B cell (primary cell): ENCODE measurements around the gene TUT4. TPM values are rescaled to one million over a fixed set of nuclear protein-coding genes. Genes with fewer than 3 reads are reported as not detected.

Source experiments
- ATAC-seq: fragments of 200-7000 bp; cut with Tn5 transposase; one replicate; pipeline ENCODE4 v1.10.0; 2021; ENCODE audit warnings: low read depth, mild to moderate bottlenecking, moderate number of reproducible peaks, moderate library complexity
- CTCF ChIA-PET: fragments of 350-600 bp; sonication (Branson Sonifier 250); formaldehyde crosslinking; loops from one replicate; lab custom pipeline; 2021; ENCODE audit warnings: antibody characterized with exemption, inconsistent platforms; lab: Charles Lee
- POLR2A ChIA-PET: fragments of 350-600 bp; sonication (Branson Sonifier 250); formaldehyde crosslinking; loops from one replicate; lab custom pipeline; 2021; ENCODE audit warnings: antibody characterized with exemption; lab: Charles Lee
- DNase-seq: peaks from one replicate; pipeline ENCODE4 v3.0.0; 2013
- H2AFZ ChIP-seq: 2 replicates; pipeline ENCODE4 v1.6.1; 2012; ENCODE audit warnings: mild to moderate bottlenecking, low read depth, low read length; ENCODE audit not compliant: insufficient read depth, poor library complexity, severe bottlenecking
- H3K27ac ChIP-seq, 2 donors: 1 replicate in 1 of 2; 2 replicates in 1 of 2; pipeline ENCODE4 v1.5.1; 2012 to 2013; ENCODE audit warnings: low read length in 2 of 2, mild to moderate bottlenecking in 2 of 2, moderate library complexity in 1 of 2
- H3K27me3 ChIP-seq, 4 experiments: fragments of 200-600 bp in 1 of 4; sonication (generic) in 1 of 4; replicated peaks in 1 of 4; 1 replicate in 2 of 4; 2 replicates in 2 of 4; pipeline versions ENCODE4 v1.6.1 to v1.7.0; 2013 to 2016; ENCODE audit warnings: low read length in 3 of 4, mild to moderate bottlenecking in 2 of 4, mixed read lengths in 1 of 4, moderate library complexity in 1 of 4; ENCODE audit not compliant: insufficient read depth in 4 of 4, control insufficient read depth in 3 of 4; ENCODE audit errors: control extremely low read depth in 1 of 4
- H3K36me3 ChIP-seq, 2 experiments: replicated peaks in 1 of 2; 1 replicate in 1 of 2; 2 replicates in 1 of 2; pipeline versions ENCODE4 v1.6.1 to v1.7.1; 2013; ENCODE audit warnings: low read length in 1 of 2; ENCODE audit not compliant: insufficient read depth in 2 of 2, control insufficient read depth in 1 of 2; ENCODE audit errors: control extremely low read depth in 1 of 2, extremely low read depth in 1 of 2
- H3K4me1 ChIP-seq, 2 donors: fragments of 200-600 bp in 1 of 2; sonication (generic) in 1 of 2; 1 replicate in 1 of 2; 2 replicates in 1 of 2; pipeline versions ENCODE4 v1.5.1 to v1.6.1; 2013 to 2017; ENCODE audit warnings: low read length in 2 of 2; ENCODE audit not compliant: control insufficient read depth in 2 of 2, insufficient read depth in 2 of 2
- H3K4me2 ChIP-seq: replicated peaks from 2 replicates; pipeline ENCODE3; 2012; ENCODE audit warnings: mild to moderate bottlenecking, low read depth, low read length; ENCODE audit not compliant: poor library complexity, severe bottlenecking
- H3K4me3 ChIP-seq, 5 experiments: fragments of 200-600 bp in 1 of 5; sonication (generic) in 1 of 5; 1 replicate in 3 of 5; 2 replicates in 2 of 5; pipeline versions ENCODE4 v1.5.1 to v1.7.0; 2011 to 2016; ENCODE audit warnings: low read length in 4 of 5, mild to moderate bottlenecking in 4 of 5, low read depth in 2 of 5, control low read depth in 1 of 5, moderate library complexity in 1 of 5; ENCODE audit not compliant: insufficient read depth in 1 of 5; ENCODE audit errors: control extremely low read depth in 1 of 5, extremely low read depth in 1 of 5
- H3K79me2 ChIP-seq: fragments of 200-600 bp; sonication (generic); one replicate; pipeline ENCODE4 v1.6.0; 2016; ENCODE audit warnings: low read length; ENCODE audit not compliant: control insufficient read depth, insufficient read depth
- H3K9ac ChIP-seq: fragments of 200-600 bp; sonication (generic); 2 replicates; pipeline ENCODE4 v1.6.1; 2017; ENCODE audit warnings: mild to moderate bottlenecking, low read length, moderate library complexity
- H3K9me3 ChIP-seq, 3 donors: one replicate each; pipeline versions ENCODE4 v1.6.1 to v1.7.1; 2013; ENCODE audit warnings: low read length in 2 of 3; ENCODE audit not compliant: control insufficient read depth in 2 of 3, insufficient read depth in 1 of 3; ENCODE audit errors: control extremely low read depth in 1 of 3
- H4K20me1 ChIP-seq: 2 replicates; pipeline ENCODE4 v1.6.0; 2012; ENCODE audit warnings: mild to moderate bottlenecking, low read length; ENCODE audit not compliant: insufficient read depth, control insufficient read depth, poor library complexity, severe bottlenecking
- H3K27ac Mint-ChIP-seq: one replicate; pipeline ENCODE4 v1.8.0; 2021; ENCODE audit warnings: mixed read lengths
- H3K27me3 Mint-ChIP-seq: one replicate; pipeline ENCODE4 v1.8.0; 2021; ENCODE audit warnings: mixed read lengths
- H3K4me1 Mint-ChIP-seq: one replicate; pipeline ENCODE4 v1.8.0; 2021; ENCODE audit warnings: mixed read lengths
- H3K4me3 Mint-ChIP-seq: one replicate; pipeline ENCODE4 v1.8.0; 2021; ENCODE audit warnings: mixed read lengths
- H3K9me3 Mint-ChIP-seq: one replicate; pipeline ENCODE4 v1.8.0; 2022; ENCODE audit warnings: mixed read lengths; ENCODE audit not compliant: insufficient read depth
- EZH2 ChIP-seq: IDR thresholded peaks from 2 replicates; pipeline ENCODE4 v1.6.1; 2012; ENCODE audit warnings: borderline replicate concordance, low read depth, mild to moderate bottlenecking, moderate library complexity, low read length; ENCODE audit not compliant: insufficient read depth, poor library complexity, severe bottlenecking
- WGBS: methylation state at CpG from one replicate; pipeline ENCODE4 v1.1.5; 2013; ENCODE audit warnings: missing lambda C conversion rate; ENCODE audit not compliant: insufficient coverage; 5-methylcytosine and 5-hydroxymethylcytosine counted together
- intact Hi-C: fragments of 100-400 bp; cut with micrococcal nuclease; formaldehyde crosslinking; loops from one replicate; pipeline ENCODE4 v1.10.0; 2022
- polyA plus RNA-seq: library from polyadenylated mRNA; depleted of rRNA; stranded (reverse); fragments of >200 nt; gene quantifications from 2 replicates; pipeline ENCODE4 v1.2.3, GENCODE V29; 2012
- total RNA-seq, 2 donors: library from RNA; stranded (reverse); fragments of 120-200 nt in 1 of 2; gene quantifications; 1 replicate in 1 of 2; 2 replicates in 1 of 2; pipeline versions ENCODE4 v1.2.3 to v1.2.4, GENCODE V29; 2013 to 2022
- TF ChIP-seq, protein P1 (sequence below): fragments of 200-600 bp; IDR thresholded peaks from one replicate; pipeline ENCODE4 v1.8.0; 2022; ENCODE audit warnings: antibody characterized with exemption, mild to moderate bottlenecking

The TUT4 gene
- total and polyA plus RNA-seq, 2 donors (not counting 1 experiment from before 2014, with no cell fraction given), result 76.6 to 248 TPM

- intact Hi-C loops, result loop anchor here (1.0 to 5.0 kb wide), 5 partner anchors 30 to 85 kb away; partner anchors contain the start of gene TUT4
- H3K4me1 ChIP-seq, result peaks cover 34 to 46% of the 10 kb centered on the region in 2 donors
- CTCF ChIA-PET, result interaction anchor here (0.6 to 1.3 kb wide), 4 partner anchors 9 to 84 kb away, joined by 3 to 4 read pairs (median 3); partner anchors contain the start of gene SHISAL2A
Observed at GRCh38 chr1:52601991-52602855, 49.3 kb upstream of the TUT4 start, which contains the start of gene GPX7. TSS of gene GPX7 (plus strand) at chr1:52602371. CDS start at chr1:52602410, 39 bp downstream.

More at GRCh38 chr1:52601991-52602855, 49.3 kb upstream of the TUT4 start, which contains the start of gene GPX7:
- Histone ChIP-seq H4K20me1 (no peaks in the 10 kb centered on the region), H3K9me3 (no peaks in the 10 kb centered on the region), H2AFZ (peak within 1 kb of the TSS; percentile 94), H3K27me3 (no peaks in the 10 kb centered on the region), H3K4me3 (peak within 1 kb of the TSS; percentile 60 to 70 (median 65)), H3K36me3 (peaks cover 0 to 10% of the 10 kb centered on the region in 2 experiments), H3K27ac (peak within 1 kb of the TSS; percentile 42 to 76), H3K79me2 (peaks cover 53% of the 10 kb centered on the region), H3K4me2 (peak within 1 kb of the TSS; percentile 93), H3K9ac (peak within 1 kb of the TSS; percentile 84)
- 1% methylated on average over 97 of the region's 97 CpGs for whole genome bisulfite sequencing
- Mint-ChIP-seq H3K27me3 (no peaks in the 10 kb centered on the region), H3K27ac (peak within 1 kb of the TSS; percentile 93), H3K4me3 (peak within 1 kb of the TSS; percentile 93), H3K9me3 (no peaks in the 10 kb centered on the region), H3K4me1 (peaks cover 50% of the 10 kb centered on the region)
- TF ChIP-seq EZH2, result no peak
- TF ChIP-seq, protein P1, sequence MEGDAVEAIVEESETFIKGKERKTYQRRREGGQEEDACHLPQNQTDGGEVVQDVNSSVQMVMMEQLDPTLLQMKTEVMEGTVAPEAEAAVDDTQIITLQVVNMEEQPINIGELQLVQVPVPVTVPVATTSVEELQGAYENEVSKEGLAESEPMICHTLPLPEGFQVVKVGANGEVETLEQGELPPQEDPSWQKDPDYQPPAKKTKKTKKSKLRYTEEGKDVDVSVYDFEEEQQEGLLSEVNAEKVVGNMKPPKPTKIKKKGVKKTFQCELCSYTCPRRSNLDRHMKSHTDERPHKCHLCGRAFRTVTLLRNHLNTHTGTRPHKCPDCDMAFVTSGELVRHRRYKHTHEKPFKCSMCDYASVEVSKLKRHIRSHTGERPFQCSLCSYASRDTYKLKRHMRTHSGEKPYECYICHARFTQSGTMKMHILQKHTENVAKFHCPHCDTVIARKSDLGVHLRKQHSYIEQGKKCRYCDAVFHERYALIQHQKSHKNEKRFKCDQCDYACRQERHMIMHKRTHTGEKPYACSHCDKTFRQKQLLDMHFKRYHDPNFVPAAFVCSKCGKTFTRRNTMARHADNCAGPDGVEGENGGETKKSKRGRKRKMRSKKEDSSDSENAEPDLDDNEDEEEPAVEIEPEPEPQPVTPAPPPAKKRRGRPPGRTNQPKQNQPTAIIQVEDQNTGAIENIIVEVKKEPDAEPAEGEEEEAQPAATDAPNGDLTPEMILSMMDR, result no peak
- ATAC-seq (peak; percentile 72), DNase-seq (peak; percentile 74)
- POLR2A ChIA-PET, result interaction anchor here (0.8 to 3.5 kb wide), 6 partner anchors 9 to 233 kb away, joined by 3 to 31 read pairs (median 6); partner anchors contain the start of gene TUT4
